ENCODE results near the gene PROZ. TPM values are rescaled to one million over a fixed set of nuclear protein-coding genes. Genes with fewer than 3 reads are reported as not detected.

PROZ gene
- total and polyA plus RNA-seq, 9 of the 15 experiments (the other 6 are each of a cell fraction or from before 2014, with no cell fraction given): not detected

- Histone ChIP-seq H3K36me3 (ENCODE audit: control insufficient read depth, insufficient read depth, low read length) (no peaks in the 10 kb centered on the region), H3K4me1 (replicated peaks in 1 of 2; ENCODE audit: control insufficient read depth in 2 of 2, insufficient read depth in 2 of 2, low read length in 2 of 2) (no peaks in the 10 kb centered on the region; a peak in 1 of 5 replicates), H3K27me3 (ENCODE audit: control insufficient read depth in 2 of 2, insufficient read depth in 2 of 2, low read length in 2 of 2) (peaks cover 2 to 72% of the 10 kb centered on the region in 2 experiments; a peak in 4 of 5 replicates), H3K9me1 (ENCODE audit: control insufficient read depth, insufficient read depth, low read length) (no peaks in the 10 kb centered on the region), H3K27ac (ENCODE audit: extremely low read depth, low read depth, low read length) (no peak overlapping the region), H3K4me2 (ENCODE audit: insufficient read depth, low read length) (no peak overlapping the region), H3K4me3 (no peak overlapping the region), H3K9me3 (replicated peaks; ENCODE audit: control insufficient read depth, insufficient read depth, low read depth, low read length) (no peaks in the 10 kb centered on the region), H3K9ac (ENCODE audit: insufficient read depth in 1 of 2, low read depth in 2 of 2, low read length in 2 of 2) (no peak overlapping the region), H4K20me1 (replicated peaks; ENCODE audit: control insufficient read depth, insufficient read depth, low read length) (no peaks in the 10 kb centered on the region), H2AFZ (ENCODE audit: low read depth, low read length) (no peak overlapping the region), H3K79me2 (ENCODE audit: control insufficient read depth, insufficient read depth, low read length) (no peaks in the 10 kb centered on the region)
- ATAC-seq (no peak), DNase-seq (ENCODE audit: extremely low read depth in 1 of 4, low spot score in 3 of 4) (no peak), FAIRE-seq (no peak)
- ChIA-PET CTCF (ENCODE audit: low intra/inter-chr PET ratio) (no interaction called here), POLR2A (no interaction called here)
- TF ChIP-seq YY1 (IDR thresholded peaks at IDR 0.05; ENCODE audit: borderline replicate concordance in 1 of 3, control insufficient read depth in 1 of 3, extremely low read depth in 1 of 3, insufficient read depth in 3 of 3, insufficient read length in 1 of 3, insufficient replicate concordance in 2 of 3, low read depth in 1 of 3, low read length in 2 of 3) (no peak), NR2F6 (CRISPR knock-in tag; IDR thresholded peaks at IDR 0.05) (no peak), YBX1 (IDR thresholded peaks at IDR 0.05) (no peak), ZNF175 (CRISPR knock-in tag; IDR thresholded peaks at IDR 0.05; ENCODE audit: low read depth) (no peak), CHD1 (IDR thresholded peaks at IDR 0.05; ENCODE audit: low read length) (no peak)
- intact Hi-C loops (cut with micrococcal nuclease): no loop called here
- 1% methylated on average over 10 of the region's 10 CpGs for WGBS (ENCODE audit: insufficient coverage, low coverage, missing lambda C conversion rate)
- BruUV-seq (replicated peaks): no TSS peak
- in situ Hi-C loops (cut with MboI): no loop called here
Measured at GRCh38 chr13:113116871-113117271, 41.6 kb upstream of the PROZ start.

- Histone ChIP-seq H4K20me1 (replicated peaks; ENCODE audit: control insufficient read depth, insufficient read depth, low read length) (no peaks in the 10 kb centered on the region), H3K27ac (ENCODE audit: extremely low read depth, low read depth, low read length) (no peak overlapping the region), H3K9ac (ENCODE audit: insufficient read depth in 1 of 2, low read depth in 2 of 2, low read length in 2 of 2) (no peak overlapping the region), H3K4me1 (replicated peaks in 1 of 2; ENCODE audit: control insufficient read depth in 2 of 2, insufficient read depth in 2 of 2, low read length in 2 of 2) (peaks cover 0 to 4% of the 10 kb centered on the region in 2 experiments; a peak in 1 of 5 replicates), H3K27me3 (ENCODE audit: control insufficient read depth in 2 of 2, insufficient read depth in 2 of 2, low read length in 2 of 2) (peaks cover 2 to 73% of the 10 kb centered on the region in 2 experiments; a peak in 4 of 5 replicates), H3K4me2 (ENCODE audit: insufficient read depth, low read length) (no peak overlapping the region), H3K79me2 (ENCODE audit: control insufficient read depth, insufficient read depth, low read length) (no peaks in the 10 kb centered on the region), H3K36me3 (ENCODE audit: control insufficient read depth, insufficient read depth, low read length) (no peaks in the 10 kb centered on the region), H3K4me3 (no peak overlapping the region), H2AFZ (ENCODE audit: low read depth, low read length) (no peak overlapping the region), H3K9me3 (replicated peaks; ENCODE audit: control insufficient read depth, insufficient read depth, low read depth, low read length) (no peaks in the 10 kb centered on the region), H3K9me1 (ENCODE audit: control insufficient read depth, insufficient read depth, low read length) (no peaks in the 10 kb centered on the region)
- in situ Hi-C loops (cut with MboI): no loop called here
- ChIA-PET POLR2A (no interaction called here), CTCF (ENCODE audit: low intra/inter-chr PET ratio) (no interaction called here)
- FAIRE-seq: no peak
- no TSS peak for BruUV-seq (replicated peaks)
- no peak for DNase-seq (ENCODE audit: extremely low read depth in 1 of 4, low spot score in 3 of 4)
- WGBS (ENCODE audit: insufficient coverage, low coverage, missing lambda C conversion rate): 0% methylated on average over 7 of the region's 26 CpGs
- intact Hi-C loops (cut with micrococcal nuclease): no loop called here
- ATAC-seq: no peak
- no peak for TF ChIP-seq SNRNP70 (optimal IDR thresholded peaks at IDR 0.05; ENCODE audit: low read depth, low read length)
- no peak for TF ChIP-seq ELK1 (CRISPR knock-in tag; IDR thresholded peaks at IDR 0.05)
- no peak for TF ChIP-seq ZNF584 (CRISPR knock-in tag; IDR thresholded peaks at IDR 0.05; ENCODE audit: low read depth)
- no peak for TF ChIP-seq ZC3H11A (IDR thresholded peaks at IDR 0.05; ENCODE audit: low read depth, low read length)
- TF ChIP-seq HOXB6 (CRISPR knock-in tag; IDR thresholded peaks at IDR 0.05; ENCODE audit: borderline replicate concordance): no peak
- TF ChIP-seq ZNF586 (CRISPR knock-in tag; conservative IDR thresholded peaks at IDR 0.05): no peak
- TF ChIP-seq BRF2 (IDR thresholded peaks at IDR 0.05; ENCODE audit: borderline replicate concordance, insufficient read depth, insufficient read length): no peak
- no peak for TF ChIP-seq ZNF143 (CRISPR knock-in tag; IDR thresholded peaks at IDR 0.05)
- no peak for TF ChIP-seq KDM4B (IDR thresholded peaks at IDR 0.05; ENCODE audit: borderline replicate concordance in 2 of 2, low read depth in 1 of 2)
Measured at GRCh38 chr13:113117335-113117872, 41.0 kb upstream of the PROZ start.

All from K562 (cell line).